NCI-H2029 treated with DMSO at 0.1 percent for 48 hours (cell line): ENCODE results near the gene SMAD5.

Experiments used
- DNase-seq: peaks from one replicate; lab custom pipeline; 2025; lab: John Stamatoyannopoulos, UW

Gene SMAD5

GRCh38 chr5:136132557-136133221, at the start of gene SMAD5:
TSS of gene SMAD5 (plus strand) at chr5:136132845. CDS start at chr5:136153761, 20,916 bp downstream.
- peak; percentile 55 for DNase-seq

- peak; percentile 86 for DNase-seq
These were observed 47.9 kb upstream of the SMAD5 start for GRCh38 chr5:136084698-136085097.

- no peak for DNase-seq
These were observed 45.7 kb upstream of the SMAD5 start for GRCh38 chr5:136086783-136087566.

- DNase-seq = no peak
These were observed 44.4 kb upstream of the SMAD5 start for GRCh38 chr5:136087961-136088871.

GRCh38 chr5:136089791-136090190, 42.9 kb upstream of the SMAD5 start:
- DNase-seq = no peak

DNA sequence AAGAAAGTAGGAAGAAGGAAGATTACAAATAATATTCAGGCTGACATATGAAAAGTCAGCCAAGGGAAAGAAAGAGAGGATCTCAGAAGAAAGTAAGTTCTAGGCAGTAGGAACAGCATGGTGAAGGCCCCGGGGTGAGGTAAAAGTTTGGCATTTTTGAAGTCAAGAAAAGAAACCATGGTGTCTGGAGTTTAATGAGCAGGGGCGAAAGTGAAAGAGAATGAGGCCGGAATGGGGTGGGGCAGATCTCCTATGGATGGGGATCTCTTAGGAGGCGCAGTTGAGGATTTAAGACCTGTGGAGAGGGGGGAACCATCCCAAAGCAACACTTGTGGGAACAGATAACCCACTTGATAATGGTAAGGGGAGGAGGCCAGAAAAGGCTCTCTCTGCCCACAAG, 42.3 kb upstream of the SMAD5 start:
- DNase-seq = no peak

DNA sequence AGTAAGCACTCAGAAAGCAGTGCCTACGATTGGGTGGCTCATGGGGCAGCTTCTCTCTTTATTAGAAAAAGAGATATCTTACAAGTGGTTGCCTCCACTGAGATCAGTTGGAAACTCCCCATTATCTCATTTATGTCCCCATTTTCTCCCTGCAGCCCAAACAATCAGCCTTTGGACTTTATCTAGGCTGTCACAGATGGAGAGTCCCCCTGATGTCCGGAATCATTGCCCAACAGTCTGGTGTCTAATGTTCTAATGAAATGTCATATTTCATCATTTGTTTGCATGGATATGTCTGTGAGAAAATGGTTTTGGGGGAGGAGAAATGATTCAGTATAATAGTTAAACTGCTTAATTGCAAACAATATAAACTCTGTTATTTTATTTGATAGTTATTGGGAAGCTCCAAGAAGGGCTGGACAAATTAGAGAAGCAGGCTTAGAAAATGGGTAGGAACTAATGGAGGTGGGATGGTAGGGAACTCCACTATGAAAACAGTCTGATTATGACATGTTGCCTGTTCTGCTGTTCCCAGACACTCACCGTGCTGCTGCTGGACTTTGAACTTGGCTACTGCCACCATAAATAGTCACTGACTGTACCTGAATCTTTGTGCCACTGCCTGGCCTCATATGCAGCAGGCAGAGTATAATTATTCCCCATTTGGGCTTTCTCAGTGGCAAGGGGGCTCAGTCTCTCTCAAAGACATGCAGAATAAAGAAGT, 38.3 kb upstream of the SMAD5 start:
- DNase-seq = no peak

- DNase-seq = peak; percentile 65
These were observed 37.6 kb upstream of the SMAD5 start for GRCh38 chr5:136094913-136095641.

- no peak for DNase-seq
These were observed 34.5 kb upstream of the SMAD5 start for GRCh38 chr5:136098176-136098575.

GRCh38 chr5:136099870-136100269, 32.8 kb upstream of the SMAD5 start:
- no peak for DNase-seq

DNA sequence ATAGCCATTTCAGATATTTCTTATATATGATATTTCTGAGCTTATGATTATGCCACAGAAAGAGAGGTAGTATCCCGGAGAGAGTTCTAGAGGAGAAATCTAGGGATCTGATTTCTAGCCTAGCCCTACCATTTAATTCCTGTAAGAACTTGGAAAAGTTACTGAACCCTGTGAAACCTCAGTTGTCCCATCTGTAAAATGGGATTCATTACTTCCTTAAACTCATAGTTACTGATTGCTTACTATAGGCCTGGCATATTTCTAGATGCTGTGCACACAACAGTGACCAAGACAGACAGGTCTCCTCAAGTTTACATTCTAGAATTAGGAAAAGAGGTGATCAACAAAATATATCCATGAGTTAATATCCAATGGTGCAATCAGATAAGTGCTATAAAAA, 30.8 kb upstream of the SMAD5 start:
- no peak for DNase-seq

DNA sequence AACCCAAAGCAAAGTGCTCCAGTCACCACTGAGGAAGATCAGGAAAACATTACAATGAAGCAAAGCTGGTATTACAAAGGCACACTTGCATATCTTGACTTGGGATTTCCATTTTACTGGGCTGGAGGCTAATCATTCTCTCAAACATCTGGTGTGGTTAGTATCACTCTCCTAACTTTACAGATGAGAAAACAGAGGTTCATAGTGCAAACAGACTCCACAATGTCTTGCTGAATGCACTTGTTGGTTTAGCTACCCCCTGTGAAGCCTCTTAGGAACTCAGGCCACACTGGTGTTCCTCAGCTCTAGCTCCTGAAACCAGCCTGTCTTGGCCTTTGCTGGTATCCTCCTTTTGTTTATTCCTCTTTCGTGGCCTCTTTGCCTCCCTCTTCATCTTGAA, 29.5 kb upstream of the SMAD5 start:
- DNase-seq = no peak

- no peak for DNase-seq
These were observed 28.2 kb upstream of the SMAD5 start for GRCh38 chr5:136104306-136104965.

DNA sequence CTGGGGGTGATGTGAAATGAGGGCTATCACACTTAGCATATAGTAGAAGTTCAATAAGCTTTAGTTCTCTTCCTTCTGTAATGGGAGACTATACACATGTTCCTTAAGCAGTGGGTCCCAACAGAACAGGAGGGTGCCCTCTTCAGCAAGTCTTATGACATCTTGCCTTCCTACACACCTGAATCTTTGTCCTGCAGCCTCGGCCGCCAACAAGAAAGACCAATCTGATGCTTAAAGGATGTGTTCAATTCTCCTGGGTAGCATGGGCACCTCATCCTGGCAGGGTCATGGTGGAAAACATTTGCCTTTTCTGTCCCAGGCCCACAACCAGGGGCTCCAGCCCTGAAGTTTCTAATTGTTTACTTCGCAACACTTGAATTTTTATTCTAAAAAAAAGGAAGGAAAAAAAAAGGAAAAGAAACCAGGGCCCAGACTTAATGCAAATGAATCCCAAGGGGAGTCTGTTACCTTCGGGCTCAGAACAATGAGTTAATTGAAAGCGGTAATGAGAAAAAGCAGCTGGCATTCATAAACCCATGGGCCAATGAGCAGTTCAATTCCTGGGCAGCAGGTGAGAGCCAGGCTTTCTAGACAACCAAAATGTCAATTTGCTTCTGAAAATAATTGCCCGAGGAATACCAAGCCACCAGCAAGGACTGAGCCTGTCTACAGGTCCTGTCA, 26.2 kb upstream of the SMAD5 start:
- no peak for DNase-seq

DNA sequence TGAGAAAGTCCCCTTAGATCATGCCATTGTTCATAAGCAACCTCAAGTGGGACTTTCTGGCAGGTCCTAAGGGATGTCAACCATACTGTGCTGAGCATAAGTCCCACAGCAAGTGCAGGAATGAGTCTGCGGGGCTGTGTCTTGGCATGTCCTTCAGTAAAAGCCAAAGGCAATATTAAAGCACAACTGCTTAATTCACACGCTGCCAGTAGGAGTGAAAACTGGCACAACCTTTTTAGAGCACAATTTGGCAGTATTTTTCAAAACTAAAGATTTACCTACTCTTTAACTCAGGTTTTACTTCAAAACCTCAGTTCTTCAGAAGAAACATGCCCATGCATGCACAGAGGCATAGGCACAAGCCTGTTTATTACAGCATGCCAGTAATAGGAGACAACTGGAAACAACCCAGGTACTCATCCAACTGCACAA, 24.4 kb upstream of the SMAD5 start:
- DNase-seq = no peak

GRCh38 chr5:136108766-136109165, 23.9 kb upstream of the SMAD5 start:
- DNase-seq = no peak

DNA sequence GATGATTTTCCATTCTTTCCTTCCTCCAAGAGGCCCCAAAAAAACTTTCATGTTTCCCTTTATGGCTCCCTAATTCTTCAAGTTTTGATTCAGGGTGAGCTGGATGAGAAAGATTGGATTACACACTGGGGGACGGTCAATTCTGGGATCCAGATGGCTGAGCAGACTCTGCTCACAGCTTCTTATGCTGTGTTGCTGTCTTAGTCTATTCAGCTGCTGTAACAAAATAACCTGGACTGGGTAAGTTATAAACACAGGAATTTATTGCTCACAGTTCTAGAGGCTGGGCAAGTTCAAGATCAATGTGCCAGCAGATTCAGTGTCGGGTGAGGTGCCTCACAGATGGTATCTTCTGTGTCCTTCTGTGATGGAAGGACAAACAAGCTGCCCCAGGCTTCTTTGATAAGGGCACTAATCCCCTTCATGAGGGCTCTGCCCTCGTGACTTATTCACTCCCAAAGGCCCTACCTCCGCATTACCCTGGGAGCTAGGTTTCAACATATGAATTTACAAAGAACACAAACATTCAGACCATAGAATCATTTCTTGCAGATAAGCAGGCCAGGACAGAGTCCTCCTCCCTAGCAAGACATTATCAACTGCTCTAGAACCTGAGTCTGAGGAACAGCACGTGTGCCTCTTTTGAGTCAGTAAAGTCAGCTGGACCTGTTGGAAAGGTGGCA, 23.1 kb upstream of the SMAD5 start:
- no peak for DNase-seq

GRCh38 chr5:136113606-136114005, 19.0 kb upstream of the SMAD5 start:
- no peak for DNase-seq

- no peak for DNase-seq
These were observed 18.1 kb upstream of the SMAD5 start for GRCh38 chr5:136114414-136115125.
